HG03159 (cell line): Measurements from ENCODE around the gene LENG1.
A peak's percentile ranks its signal among the peaks of the same experiment; 100 is the strongest.

Experiments used
- ATAC-seq: cut with Tn5 transposase; IDR thresholded peaks from one replicate; pipeline ENCODE4 v1.9.1; 2021; ENCODE audit warnings: mild to moderate bottlenecking, moderate library complexity; ENCODE audit not compliant: unreplicated experiment

Gene LENG1

DNA sequence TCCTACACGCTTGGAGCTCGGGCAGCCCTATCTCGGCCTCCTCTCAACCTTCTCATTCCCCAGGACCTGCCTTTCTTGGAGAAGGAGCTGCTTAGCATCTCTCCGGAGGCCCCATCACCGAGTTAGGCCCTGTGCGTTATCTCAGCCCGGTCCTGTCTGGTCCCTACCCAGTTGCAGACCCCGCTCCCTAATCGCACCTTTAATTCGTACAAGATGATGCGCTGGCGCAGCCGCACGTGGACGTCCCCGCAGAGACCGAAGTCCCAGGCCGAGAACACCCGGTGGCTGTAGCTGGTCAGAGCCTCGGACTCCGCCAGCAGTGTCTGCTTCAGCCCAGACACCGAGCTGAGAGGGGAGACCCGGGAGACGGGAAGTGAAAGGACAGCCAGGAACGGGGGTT, 5.7 kb upstream of the LENG1 start:
- ATAC-seq = no peak

DNA sequence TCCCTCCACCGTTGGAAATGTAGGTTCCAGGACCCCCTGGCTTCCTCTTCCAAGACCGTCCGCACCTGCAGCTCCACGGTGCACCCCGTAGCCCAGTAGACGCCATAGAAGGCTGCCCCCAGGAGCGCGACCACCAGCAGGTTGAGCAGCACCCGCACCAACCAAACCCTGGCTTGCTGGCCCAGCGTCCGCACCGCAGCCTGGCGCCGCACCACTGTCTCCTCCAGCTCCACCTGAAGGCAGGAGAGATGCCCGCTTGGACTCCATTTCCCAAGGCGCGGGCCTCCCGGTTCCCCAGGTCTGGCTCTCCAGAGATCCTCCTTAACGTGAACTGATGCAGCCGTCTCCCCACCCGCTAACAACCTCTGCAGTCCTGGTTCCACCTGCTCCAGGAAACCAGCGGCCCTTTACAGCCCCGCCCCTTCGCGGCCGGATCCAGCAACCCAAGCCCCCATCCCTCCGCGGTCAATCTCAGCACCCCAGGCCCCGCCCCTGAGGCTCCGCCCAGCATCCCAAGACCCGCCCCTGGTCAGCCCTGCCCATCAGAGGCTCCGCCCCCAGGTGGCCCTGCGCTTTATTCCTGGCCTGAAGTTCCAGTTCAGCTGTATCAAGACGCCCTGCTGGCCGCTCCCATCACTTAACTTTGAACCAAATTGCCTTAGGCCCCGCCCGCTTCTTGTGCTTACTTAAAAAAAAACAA, 5.0 kb upstream of the LENG1 start:
- no peak for ATAC-seq

DNA sequence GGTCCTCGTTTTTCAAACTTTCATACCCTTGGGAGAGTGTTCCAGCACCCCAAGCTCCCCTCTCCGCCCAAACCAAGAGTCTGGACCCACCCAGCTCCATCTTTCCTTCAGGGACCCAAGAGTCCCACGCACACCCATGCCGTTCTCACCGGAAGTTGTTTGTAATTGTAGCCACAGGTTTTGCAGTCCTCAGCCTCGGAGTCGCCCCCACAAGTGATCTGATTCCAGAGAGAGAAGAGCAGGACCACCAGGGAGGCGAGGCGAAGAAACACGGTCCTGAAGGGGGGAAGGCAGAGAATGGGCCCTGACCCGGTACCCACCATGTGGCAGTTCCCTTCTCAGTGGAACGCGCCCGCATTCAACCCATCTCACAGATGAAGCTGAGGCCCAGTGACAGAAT, 3.4 kb upstream of the LENG1 start:
- no peak for ATAC-seq

DNA sequence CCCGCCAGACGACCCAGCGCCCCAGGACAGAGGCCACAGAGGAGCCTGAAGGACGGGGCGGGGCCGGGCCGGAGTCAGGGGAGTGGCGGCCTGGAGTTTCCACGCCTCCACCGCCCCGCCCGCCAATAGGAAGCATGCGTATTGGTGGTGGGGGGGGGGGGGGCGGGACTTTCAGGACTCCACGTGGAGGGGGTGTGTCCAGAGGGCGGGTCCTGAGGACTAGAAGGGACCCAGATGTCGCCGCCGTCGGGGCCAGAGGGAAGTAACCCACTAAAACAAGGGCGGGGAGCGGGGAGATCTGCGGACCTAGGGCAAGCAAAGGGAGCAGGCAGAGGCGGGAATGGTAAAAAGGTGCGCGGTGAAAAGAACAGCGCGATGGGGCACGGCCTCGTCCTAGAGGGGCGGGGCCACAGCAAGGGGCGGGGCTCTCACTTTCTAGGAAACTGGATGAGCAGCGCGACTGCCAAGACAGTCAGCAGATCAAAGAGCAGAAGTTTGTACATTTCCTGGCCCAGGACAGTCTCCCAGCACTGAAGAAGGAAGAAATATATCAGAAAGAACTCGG, 2.8 kb upstream of the LENG1 start:
- ATAC-seq = peak; percentile 17

DNA sequence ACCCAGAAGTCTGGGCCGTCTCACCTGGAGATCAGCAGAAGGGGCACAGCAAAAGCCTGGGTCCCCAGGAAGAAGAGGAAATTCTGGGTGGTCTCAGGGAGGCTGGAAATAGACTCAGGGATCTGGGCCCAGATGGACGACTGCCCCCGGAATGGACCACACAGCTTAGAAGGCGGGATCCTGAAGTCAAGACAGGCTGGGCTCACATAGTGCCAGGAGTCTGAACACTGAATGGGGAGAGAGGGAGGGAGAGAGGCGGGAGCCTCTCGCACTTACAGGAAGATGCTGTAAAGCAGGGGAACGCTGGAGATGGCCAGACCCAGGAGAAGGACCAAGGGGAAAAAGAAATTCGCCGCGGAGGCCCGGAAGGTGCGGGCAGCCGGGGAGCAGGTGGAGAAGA, 1.3 kb upstream of the LENG1 start:
- ATAC-seq = no peak

DNA sequence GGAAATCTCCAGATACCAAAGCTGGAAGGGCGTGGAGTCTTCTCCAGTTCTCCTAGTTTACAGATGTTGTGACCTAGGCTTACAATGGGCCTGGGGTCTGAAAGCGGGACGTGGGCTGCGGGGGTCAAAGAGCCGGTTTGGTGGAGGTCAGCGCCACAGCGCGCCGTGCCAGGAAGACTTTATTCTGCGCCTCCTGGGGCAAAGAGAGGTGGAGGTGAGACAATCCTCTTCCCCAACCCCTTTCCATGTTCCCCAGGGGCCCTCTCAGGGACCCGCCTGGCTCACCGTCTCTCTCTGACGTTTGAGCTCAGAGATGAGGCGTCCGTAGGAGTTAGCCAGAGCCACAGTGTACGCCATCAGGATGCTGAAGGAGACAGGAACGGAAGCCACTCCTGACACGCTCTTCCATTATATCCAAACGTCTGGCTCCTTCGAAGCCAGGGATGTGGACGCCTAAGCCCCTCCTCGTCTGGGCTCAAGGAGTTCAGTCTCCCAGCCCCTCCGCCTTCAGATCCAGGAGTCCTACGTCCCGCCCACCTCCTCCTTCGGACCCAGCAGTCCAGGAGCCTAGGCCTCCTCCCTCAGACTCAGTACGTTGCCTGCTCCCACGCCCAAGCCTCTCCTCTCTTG, 776 bp upstream of the LENG1 start:
- no peak for ATAC-seq

DNA sequence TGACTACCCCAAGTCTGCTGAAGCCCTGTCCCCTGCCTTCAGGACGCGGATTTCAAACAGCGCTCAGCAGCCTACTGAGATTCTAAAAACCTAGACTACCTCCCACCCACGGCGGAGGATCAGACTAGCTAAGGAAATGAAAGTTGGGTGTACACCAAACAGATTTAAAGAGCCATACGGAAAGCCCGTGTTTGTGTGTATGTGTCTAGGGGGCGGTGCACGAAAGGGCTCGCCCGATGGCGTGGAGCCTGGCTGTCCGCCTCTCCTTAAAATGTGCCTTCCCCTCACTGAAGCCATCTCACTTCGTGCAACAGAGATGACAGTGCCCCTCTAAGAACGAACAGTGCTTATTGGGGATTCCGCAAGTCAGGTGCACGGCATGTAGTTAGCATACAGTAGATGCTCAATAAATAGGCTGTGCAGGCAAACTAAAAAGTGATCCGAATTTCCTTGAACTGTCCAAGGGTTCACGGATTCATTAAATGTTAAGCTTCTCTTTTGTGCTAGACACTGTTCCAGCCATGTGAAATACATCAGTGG, 639 bp downstream of the LENG1 start:
- no peak for ATAC-seq

DNA sequence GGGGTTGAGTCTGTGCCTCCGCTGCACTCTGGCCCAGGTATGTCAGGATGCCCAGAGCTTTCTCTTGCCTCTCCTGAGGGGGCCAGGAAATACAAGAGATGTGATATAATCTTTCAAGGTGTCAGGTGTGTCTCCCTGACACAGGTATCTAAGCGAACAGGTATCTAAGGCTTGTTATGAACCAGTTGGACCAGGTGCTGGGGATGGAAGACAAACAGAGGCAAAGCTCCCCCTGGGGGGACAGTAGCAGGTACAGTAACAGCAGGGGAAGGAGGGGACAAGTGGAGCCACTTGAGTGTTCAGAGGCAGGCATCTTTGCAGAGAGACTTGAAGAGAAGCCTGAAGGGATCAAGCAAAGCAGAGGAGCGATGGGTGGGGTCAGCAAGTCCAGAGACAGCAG, 2.6 kb downstream of the LENG1 start:
- no peak for ATAC-seq

DNA sequence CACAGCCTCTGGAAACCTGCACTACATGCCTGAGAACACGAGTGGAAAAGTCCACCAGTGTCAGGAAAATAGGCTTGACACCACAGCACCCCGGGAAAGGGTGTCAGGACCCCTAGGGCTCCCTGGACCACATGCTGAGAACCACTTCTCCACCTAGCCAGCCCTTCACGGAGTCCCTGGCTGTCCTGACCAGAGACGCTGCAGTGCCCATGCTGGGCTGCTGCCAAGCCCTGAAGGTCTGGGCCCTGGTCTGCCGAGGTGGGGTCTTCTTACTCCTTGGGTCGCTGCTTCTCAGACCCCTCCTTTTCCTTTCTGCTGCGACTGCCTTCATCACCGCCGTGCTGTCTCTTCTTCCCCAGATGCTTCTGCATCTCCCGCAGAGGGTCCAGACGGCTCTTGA, 3.0 kb downstream of the LENG1 start:
- no peak for ATAC-seq

DNA sequence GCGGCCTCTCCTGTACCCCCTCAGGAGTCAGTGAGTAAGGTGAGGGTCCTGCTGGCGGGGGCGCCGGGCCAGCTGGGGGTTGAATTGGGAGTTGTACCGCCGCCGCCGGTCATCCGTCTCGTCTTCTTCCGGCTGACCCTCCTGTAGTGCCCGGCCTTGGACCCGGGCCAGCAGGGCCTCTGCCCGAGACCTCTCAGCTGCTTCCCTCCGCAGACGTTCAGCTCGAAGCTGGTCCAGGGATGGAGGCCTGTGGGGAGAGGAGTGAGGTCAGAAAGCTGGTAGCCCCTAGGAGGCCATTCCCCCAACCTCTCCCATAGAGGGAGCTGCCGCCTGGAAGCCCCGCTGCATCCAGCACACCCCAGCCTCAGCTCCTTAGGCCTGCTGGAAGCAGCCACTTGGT, 3.8 kb downstream of the LENG1 start:
- no peak for ATAC-seq

DNA sequence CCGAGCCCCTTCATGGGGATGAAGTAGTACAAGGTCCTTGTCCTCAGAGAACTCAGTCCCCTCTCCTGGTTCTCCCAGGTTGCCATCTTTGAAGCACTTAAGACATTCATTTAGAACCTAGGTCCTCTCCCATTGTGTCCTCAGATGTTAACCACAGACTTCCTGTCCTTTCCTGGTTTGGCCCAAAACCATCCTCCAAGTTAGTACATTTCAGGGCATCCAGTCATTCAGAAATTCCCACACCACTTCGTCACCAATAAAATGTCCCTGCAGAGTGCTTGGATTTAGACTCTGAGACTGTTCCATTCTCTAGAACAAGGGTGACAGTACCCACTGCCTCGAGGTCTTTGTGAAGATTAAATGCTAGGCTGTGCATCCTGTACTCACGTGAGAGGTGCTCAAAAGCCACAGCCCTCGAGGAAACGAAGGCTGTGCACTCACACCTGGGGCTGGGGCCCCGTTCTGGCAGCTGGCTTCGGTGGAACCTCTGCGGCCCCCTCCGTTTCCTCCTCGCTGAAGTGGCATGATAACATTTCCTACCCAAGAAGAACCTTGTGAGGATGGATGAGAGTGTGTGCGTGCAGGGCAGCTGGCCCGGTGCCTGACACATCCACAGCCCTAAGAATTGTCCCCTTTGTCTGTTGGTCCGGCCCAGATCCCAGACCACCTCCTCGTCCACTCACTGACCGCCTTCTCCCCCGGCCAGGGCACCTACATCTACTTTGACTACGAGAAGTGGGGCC, 4.7 kb downstream of the LENG1 start:
- no peak for ATAC-seq

DNA sequence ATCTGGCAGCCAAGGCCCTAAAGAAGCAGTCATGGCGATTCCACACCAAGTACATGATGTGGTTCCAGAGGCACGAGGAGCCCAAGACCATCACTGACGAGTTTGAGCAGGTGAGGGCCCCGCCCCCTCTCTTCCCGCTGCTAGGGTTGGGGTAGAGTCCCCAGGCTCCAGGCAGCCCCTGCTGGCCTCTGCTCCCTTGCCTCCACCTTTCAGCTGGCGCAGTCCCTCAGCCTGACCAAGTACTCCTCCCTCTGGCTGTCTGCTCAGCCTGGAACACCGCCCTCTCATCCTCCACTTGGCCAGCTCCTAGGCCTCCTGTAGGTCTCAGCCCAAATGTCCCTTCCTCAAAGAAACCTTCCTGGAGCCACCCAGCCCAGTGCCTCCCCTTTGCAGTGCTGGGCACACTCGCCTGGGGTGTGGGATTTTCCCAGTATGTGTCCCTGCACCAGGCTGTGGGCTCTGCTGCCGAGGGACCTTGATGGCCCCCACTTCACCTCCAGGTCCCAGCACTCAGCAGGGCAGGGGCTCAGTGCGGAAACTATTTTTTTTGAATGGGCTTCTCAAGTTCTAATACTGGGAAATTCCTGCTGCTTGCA, 5.7 kb downstream of the LENG1 start:
- ATAC-seq = no peak

DNA sequence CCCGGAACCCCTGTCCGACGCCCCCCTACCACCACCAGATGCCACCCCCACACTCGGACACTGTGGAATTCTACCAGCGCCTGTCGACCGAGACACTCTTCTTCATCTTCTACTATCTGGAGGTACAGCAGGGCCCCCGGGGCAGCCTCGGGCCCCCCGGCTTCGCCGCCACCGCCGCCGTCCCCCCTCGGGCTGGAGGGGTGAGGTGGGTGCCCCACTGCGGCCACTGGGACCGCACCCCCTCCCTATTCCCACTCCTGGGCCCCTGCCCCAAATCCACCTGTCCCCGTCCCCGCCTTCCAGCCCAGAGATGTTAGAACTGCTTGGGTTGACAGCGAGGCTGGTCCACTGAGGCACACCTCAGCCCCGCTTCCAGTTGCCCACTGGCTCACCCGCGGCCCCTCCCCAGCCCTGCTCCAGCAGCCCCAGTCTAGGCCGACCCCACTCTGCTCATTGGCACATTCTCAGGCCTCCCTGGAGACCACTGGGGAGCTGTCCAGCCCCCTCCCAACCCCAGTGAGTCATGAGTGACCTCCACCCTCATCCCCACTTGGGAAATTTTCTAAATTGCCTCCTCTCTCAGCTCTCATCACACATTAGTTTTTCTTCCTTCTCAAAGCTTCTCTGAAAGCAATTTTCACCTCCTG, 6.5 kb downstream of the LENG1 start:
- ATAC-seq = no peak

DNA sequence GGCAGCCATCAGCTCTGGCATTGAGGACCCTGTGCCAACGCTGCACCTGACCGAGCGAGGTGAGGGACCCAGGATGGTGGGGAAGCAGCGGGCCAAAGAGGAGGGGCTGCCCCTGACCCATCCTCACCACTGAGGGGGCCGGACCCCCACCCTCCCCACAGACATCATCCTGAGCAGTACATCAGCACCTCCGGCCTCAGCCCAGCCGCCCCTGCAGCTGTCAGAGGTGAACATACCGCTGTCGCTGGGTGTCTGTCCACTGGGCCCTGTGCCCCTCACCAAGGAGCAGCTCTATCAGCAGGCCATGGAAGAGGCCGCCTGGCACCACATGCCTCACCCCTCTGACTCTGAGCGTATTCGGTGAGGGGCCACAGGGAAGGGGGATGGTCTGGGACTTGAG, 7.3 kb downstream of the LENG1 start:
- ATAC-seq = no peak

DNA sequence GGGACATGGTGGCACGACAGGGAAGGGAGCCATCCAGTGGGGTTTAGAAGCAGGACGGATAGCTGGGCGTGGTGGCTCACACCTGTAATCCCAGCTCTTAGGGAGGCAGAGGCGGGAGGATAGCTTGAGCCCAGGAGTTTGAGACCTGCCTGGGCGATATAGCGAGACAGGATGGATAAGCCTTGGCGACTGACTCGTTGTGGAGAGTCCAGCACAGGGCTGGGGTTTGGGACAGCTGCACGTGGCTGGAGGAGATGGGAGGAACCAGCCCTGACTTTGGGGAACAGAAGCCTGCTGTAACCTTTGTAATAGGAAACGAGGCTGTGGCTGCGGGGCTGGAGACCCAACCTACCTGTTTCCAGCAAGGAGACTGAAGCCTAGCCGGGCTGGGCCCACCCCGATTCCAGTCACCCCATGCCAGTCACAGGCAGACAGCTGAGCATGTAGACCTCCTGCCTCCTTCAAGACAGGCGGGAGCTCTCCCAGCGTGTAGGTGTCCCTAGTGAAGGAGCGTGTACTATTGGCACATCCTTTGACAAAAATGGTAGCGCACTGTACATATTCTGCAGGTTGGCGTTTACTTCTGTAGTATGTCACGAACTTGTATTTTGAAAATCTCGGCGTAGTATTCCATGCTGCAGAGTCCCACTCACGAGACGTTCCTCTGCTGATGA, 8.0 kb downstream of the LENG1 start:
- ATAC-seq = no peak

DNA sequence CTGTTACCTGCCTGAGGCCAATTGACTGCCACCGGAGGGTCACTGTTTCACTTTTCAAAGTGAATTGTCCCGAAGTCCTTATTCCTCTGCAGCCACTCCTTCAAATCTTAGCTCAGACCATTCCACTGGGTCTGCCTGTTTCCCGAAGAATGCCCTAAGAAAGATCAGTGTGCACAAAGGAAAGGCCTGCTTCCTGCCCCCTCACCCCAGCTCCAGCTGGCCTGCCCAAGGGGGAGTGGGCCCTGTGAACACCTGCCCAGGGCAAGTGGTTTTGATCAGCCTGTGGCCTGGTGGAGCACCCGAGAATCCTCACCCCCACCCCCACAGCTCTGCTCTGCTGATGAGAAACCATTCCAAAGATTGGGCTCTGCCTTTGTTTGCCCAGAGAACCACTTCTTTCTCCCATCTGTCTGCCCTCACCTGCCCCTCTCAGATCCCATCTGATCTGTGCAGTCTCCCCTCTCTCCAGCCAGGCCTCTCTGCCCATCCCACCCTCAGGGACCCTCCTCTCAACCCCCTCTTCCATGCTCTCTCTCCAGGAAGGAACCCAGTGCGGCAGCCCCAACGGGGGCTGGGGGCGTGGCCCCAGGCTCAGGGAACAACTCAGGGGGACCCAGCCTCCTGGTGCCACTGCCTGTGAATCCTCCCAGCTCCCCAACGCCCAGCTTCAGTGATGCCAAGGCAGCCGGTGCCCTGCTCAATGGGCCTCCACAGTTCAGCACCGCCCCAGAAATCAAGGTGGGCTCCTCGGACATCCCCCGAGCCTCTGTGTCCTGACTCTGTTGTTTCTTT, 10.3 kb downstream of the LENG1 start:
- no peak for ATAC-seq

DNA sequence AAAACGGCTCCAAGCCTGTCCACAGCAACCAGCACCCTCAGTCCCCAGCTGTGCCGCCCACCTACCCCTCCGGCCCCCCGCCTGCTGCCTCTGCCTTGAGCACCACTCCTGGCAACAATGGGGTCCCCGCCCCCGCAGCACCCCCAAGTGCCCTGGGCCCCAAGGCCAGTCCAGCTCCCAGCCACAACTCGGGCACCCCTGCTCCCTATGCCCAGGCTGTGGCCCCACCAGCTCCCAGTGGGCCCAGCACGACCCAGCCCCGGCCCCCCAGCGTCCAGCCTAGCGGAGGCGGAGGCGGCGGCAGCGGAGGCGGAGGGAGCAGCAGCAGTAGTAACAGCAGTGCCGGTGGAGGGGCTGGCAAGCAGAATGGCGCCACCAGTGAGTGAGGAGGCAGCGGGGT, 11.4 kb downstream of the LENG1 start:
- no peak for ATAC-seq

DNA sequence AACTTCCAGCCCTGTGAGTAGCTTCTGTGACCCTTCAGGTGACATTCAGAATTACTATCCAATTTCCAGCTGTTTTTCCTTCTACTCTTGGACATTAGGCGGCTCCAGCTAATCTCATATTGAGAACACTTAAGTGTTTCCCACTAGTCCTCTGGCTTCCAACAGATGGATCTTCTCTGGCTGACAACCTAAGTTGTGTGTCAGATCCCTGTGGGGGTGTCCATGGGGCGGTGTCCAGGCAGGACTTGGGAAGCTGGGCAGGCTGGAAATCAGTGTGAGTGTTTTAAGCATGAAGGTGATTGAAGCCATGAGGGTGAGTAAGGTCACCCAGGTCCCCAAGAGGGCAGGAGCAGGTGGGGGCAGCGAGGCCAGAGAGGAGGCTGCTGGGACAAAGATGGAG, 11.8 kb downstream of the LENG1 start:
- no peak for ATAC-seq

DNA sequence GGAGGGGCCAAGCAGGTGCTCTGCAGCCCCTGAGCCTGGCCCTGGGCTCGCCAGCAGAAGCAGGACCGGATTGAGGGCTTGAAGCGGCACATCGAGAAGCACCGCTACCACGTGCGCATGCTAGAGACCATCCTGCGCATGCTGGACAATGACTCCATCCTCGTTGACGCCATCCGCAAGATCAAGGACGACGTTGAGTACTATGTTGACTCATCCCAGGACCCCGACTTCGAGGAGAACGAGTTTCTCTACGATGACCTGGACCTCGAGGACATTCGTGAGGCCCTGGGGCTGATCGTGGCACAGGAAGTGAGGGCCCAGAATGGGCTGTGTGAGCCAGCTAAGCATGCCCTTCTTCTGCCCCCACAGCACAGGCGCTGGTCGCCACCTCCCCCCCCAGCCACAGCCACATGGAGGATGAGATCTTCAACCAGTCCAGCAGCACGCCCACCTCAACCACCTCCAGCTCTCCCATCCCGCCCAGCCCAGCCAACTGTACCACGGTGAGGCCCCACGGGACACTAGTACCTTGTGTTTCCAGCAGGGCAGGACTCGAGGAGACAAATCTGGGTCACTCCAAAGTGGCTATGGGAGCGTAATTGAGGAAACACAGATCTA, 13.9 kb downstream of the LENG1 start:
- ATAC-seq = no peak
